Panc1 (cell line): ENCODE data around the gene WNT3A.

Experiments
- POLR2AphosphoS5 ChIP-seq: IDR thresholded peaks from 2 replicates; pipeline ENCODE4 v1.6.1; 2012; ENCODE audit warnings: mild to moderate bottlenecking, low read depth, low read length, moderate library complexity
- REST ChIP-seq, 2 experiments: IDR thresholded peaks; 2 replicates each; pipeline ENCODE4 v1.6.1; 2011 to 2012; ENCODE audit warnings: low read depth in 2 of 2, control low read depth in 1 of 2, low read length in 1 of 2, mild to moderate bottlenecking in 1 of 2, moderate library complexity in 1 of 2; ENCODE audit not compliant: insufficient read depth in 1 of 2
- SIN3A ChIP-seq: IDR thresholded peaks from 2 replicates; pipeline ENCODE4 v1.6.1; 2012; ENCODE audit warnings: low read depth, mild to moderate bottlenecking, low read length, moderate library complexity, borderline replicate concordance; ENCODE audit not compliant: insufficient read depth
- TCF7L2 ChIP-seq: IDR thresholded peaks from 2 replicates; pipeline ENCODE4 v1.6.1; 2011; ENCODE audit warnings: mild to moderate bottlenecking, low read depth, low read length, inconsistent platforms
- TF ChIP-seq, protein P1 (sequence below): fragments of 450-650 bp; IDR thresholded peaks from 2 replicates; pipeline ENCODE4 v1.5.1; 2017; ENCODE audit warnings: mild to moderate bottlenecking

DNA sequence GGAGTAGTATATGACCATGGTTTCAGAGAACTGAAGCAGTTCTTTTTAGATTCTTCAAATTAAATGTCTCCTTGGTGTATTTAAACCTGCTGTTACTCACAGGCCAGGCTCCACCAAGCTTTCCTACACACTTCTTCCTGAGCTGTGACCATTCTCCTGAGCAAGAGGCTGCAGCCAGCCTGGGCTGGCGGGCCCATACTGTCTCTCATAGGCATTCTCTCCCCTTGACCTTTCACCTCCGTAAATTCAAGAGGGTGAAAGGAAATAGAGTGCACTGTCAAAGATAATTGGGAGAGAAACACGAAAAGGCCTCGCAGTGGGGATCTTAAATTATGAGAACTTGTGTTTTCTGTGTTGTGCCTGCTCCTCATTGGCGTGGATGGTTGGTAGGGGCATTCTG, 78.0 kb downstream of the WNT3A start:
- no peak for TF ChIP-seq TCF7L2
- TF ChIP-seq, protein P1, sequence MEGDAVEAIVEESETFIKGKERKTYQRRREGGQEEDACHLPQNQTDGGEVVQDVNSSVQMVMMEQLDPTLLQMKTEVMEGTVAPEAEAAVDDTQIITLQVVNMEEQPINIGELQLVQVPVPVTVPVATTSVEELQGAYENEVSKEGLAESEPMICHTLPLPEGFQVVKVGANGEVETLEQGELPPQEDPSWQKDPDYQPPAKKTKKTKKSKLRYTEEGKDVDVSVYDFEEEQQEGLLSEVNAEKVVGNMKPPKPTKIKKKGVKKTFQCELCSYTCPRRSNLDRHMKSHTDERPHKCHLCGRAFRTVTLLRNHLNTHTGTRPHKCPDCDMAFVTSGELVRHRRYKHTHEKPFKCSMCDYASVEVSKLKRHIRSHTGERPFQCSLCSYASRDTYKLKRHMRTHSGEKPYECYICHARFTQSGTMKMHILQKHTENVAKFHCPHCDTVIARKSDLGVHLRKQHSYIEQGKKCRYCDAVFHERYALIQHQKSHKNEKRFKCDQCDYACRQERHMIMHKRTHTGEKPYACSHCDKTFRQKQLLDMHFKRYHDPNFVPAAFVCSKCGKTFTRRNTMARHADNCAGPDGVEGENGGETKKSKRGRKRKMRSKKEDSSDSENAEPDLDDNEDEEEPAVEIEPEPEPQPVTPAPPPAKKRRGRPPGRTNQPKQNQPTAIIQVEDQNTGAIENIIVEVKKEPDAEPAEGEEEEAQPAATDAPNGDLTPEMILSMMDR, result no peak
- no peak for TF ChIP-seq SIN3A
- no peak for TF ChIP-seq POLR2AphosphoS5
- no peak for TF ChIP-seq REST (IDR thresholded peaks at IDR 0.05; ENCODE audit: insufficient read depth in 1 of 2, low read depth in 2 of 2, low read length in 1 of 2)
